ENCODE measurements around the gene NTN1. TPM values are rescaled to one million over a fixed set of nuclear protein-coding genes. Genes with fewer than 3 reads are reported as not detected.

Gene NTN1
- total RNA-seq, 2 donors from 2014 or later, result 68.8 to 79.0 TPM

- H3K4me3 ChIP-seq, result no peak overlapping the region
- peaks cover 0 to 16% of the 10 kb centered on the region in 2 donors for H3K4me1 ChIP-seq (ENCODE audit: control insufficient read depth in 1 of 2, low read depth in 2 of 2)
- H3K9me3 ChIP-seq, result no peaks in the 10 kb centered on the region
- H3K27ac ChIP-seq, result no peak overlapping the region
- no peak for ATAC-seq (ENCODE audit: insufficient number of reproducible peaks, low FRiP score, low read depth)
- no peak for TF ChIP-seq CTCF (IDR thresholded peaks at IDR 0.05)
- no peaks in the 10 kb centered on the region for H3K36me3 ChIP-seq
- no peaks in the 10 kb centered on the region for H3K27me3 ChIP-seq (replicated peaks; ENCODE audit: insufficient read depth)
- DNase-seq (ENCODE audit: low spot score), result no peak
Measured at GRCh38 chr17:9007052-9007714, 14.1 kb upstream of the NTN1 start.

GRCh38 chr17:9009096-9009495 is 12.2 kb upstream of the NTN1 start:
- Histone ChIP-seq H3K4me3 (no peak overlapping the region), H3K9me3 (no peaks in the 10 kb centered on the region), H3K27me3 (replicated peaks; ENCODE audit: insufficient read depth) (no peaks in the 10 kb centered on the region), H3K36me3 (no peaks in the 10 kb centered on the region), H3K4me1 (ENCODE audit: control insufficient read depth in 1 of 2, low read depth in 2 of 2) (peaks cover 0 to 5% of the 10 kb centered on the region in 2 donors), H3K27ac (no peak overlapping the region)
- no peak for TF ChIP-seq CTCF (IDR thresholded peaks at IDR 0.05)
- ATAC-seq (ENCODE audit: insufficient number of reproducible peaks, low FRiP score, low read depth) (no peak), DNase-seq (ENCODE audit: low spot score) (no peak)

GRCh38 chr17:9009737-9010136 is 11.6 kb upstream of the NTN1 start:
- H3K27ac ChIP-seq, result no peak overlapping the region
- H3K27me3 ChIP-seq (replicated peaks; ENCODE audit: insufficient read depth), result no peaks in the 10 kb centered on the region
- no peaks in the 10 kb centered on the region for H3K4me1 ChIP-seq (ENCODE audit: control insufficient read depth in 1 of 2, low read depth in 2 of 2)
- H3K9me3 ChIP-seq, result no peaks in the 10 kb centered on the region
- no peak for DNase-seq (ENCODE audit: low spot score)
- no peak overlapping the region for H3K4me3 ChIP-seq
- TF ChIP-seq CTCF (IDR thresholded peaks at IDR 0.05), result no peak
- no peaks in the 10 kb centered on the region for H3K36me3 ChIP-seq
- no peak for ATAC-seq (ENCODE audit: insufficient number of reproducible peaks, low FRiP score, low read depth)

GRCh38 chr17:9011001-9011400 is 10.3 kb upstream of the NTN1 start:
- H3K27me3 ChIP-seq (replicated peaks; ENCODE audit: insufficient read depth), result no peaks in the 10 kb centered on the region
- no peaks in the 10 kb centered on the region for H3K9me3 ChIP-seq
- H3K27ac ChIP-seq, result no peak overlapping the region
- ATAC-seq (ENCODE audit: insufficient number of reproducible peaks, low FRiP score, low read depth) (no peak), DNase-seq (ENCODE audit: low spot score) (no peak)
- no peaks in the 10 kb centered on the region for H3K4me1 ChIP-seq (ENCODE audit: control insufficient read depth in 1 of 2, low read depth in 2 of 2)
- no peak for TF ChIP-seq CTCF (IDR thresholded peaks at IDR 0.05)
- H3K36me3 ChIP-seq, result no peaks in the 10 kb centered on the region
- no peak overlapping the region for H3K4me3 ChIP-seq

- H3K9me3 ChIP-seq, result no peaks in the 10 kb centered on the region
- no peak for ATAC-seq (ENCODE audit: insufficient number of reproducible peaks, low FRiP score, low read depth)
- no peaks in the 10 kb centered on the region for H3K4me1 ChIP-seq (ENCODE audit: control insufficient read depth in 1 of 2, low read depth in 2 of 2)
- no peaks in the 10 kb centered on the region for H3K36me3 ChIP-seq
- no peak overlapping the region for H3K4me3 ChIP-seq
- H3K27me3 ChIP-seq (replicated peaks; ENCODE audit: insufficient read depth), result no peaks in the 10 kb centered on the region
- DNase-seq (ENCODE audit: low spot score), result no peak
- TF ChIP-seq CTCF (IDR thresholded peaks at IDR 0.05), result no peak
- no peak overlapping the region for H3K27ac ChIP-seq
Measured at GRCh38 chr17:9016941-9017552, 4.3 kb upstream of the NTN1 start.
